ENCODE data around the gene KCP.

The KCP gene

DNA sequence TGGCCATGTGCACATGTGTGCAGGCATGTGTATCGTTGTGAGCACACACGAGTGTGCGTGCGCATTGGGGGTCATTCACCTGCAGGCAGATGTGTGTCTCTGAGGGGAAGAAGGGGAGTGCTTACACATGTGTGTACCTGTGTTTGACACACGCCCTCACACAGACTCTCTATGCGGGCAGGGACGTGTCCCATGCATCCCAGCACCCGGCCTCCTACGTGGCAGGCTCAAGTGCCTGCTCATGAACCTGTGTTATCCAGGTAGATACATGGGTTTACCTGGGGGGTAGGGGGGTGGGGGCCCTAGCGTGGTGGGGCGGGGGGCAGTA lies 18.6 kb downstream of the KCP start:
- Histone ChIP-seq H3K36me3 (no peaks in the 10 kb centered on the region), H3K9me3 (no peaks in the 10 kb centered on the region), H3K27ac (no peak overlapping the region), H3K4me1 (ENCODE audit: control insufficient read depth in 1 of 2, insufficient read depth in 1 of 2, low read depth in 1 of 2, low read length in 1 of 2) (peaks cover 0 to 6% of the 10 kb centered on the region in 2 experiments), H3K4me3 (ENCODE audit: low read depth in 1 of 2, low read length in 1 of 2) (no peak overlapping the region), H3K27me3 (peaks cover 64% of the 10 kb centered on the region)
- TF ChIP-seq, protein P1, sequence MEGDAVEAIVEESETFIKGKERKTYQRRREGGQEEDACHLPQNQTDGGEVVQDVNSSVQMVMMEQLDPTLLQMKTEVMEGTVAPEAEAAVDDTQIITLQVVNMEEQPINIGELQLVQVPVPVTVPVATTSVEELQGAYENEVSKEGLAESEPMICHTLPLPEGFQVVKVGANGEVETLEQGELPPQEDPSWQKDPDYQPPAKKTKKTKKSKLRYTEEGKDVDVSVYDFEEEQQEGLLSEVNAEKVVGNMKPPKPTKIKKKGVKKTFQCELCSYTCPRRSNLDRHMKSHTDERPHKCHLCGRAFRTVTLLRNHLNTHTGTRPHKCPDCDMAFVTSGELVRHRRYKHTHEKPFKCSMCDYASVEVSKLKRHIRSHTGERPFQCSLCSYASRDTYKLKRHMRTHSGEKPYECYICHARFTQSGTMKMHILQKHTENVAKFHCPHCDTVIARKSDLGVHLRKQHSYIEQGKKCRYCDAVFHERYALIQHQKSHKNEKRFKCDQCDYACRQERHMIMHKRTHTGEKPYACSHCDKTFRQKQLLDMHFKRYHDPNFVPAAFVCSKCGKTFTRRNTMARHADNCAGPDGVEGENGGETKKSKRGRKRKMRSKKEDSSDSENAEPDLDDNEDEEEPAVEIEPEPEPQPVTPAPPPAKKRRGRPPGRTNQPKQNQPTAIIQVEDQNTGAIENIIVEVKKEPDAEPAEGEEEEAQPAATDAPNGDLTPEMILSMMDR (IDR thresholded peaks at IDR 0.05) = no peak

- Histone ChIP-seq H3K9me3 (no peaks in the 10 kb centered on the region), H3K36me3 (no peaks in the 10 kb centered on the region), H3K27me3 (peaks cover 69% of the 10 kb centered on the region), H3K4me3 (ENCODE audit: low read depth in 1 of 2, low read length in 1 of 2) (no peak overlapping the region), H3K27ac (no peak overlapping the region), H3K4me1 (ENCODE audit: control insufficient read depth in 1 of 2, insufficient read depth in 1 of 2, low read depth in 1 of 2, low read length in 1 of 2) (peaks cover 0 to 6% of the 10 kb centered on the region in 2 experiments)
- TF ChIP-seq, protein P1 (IDR thresholded peaks at IDR 0.05) = no peak
Observed at GRCh38 chr7:128891110-128891941, 19.2 kb downstream of the KCP start.

DNA sequence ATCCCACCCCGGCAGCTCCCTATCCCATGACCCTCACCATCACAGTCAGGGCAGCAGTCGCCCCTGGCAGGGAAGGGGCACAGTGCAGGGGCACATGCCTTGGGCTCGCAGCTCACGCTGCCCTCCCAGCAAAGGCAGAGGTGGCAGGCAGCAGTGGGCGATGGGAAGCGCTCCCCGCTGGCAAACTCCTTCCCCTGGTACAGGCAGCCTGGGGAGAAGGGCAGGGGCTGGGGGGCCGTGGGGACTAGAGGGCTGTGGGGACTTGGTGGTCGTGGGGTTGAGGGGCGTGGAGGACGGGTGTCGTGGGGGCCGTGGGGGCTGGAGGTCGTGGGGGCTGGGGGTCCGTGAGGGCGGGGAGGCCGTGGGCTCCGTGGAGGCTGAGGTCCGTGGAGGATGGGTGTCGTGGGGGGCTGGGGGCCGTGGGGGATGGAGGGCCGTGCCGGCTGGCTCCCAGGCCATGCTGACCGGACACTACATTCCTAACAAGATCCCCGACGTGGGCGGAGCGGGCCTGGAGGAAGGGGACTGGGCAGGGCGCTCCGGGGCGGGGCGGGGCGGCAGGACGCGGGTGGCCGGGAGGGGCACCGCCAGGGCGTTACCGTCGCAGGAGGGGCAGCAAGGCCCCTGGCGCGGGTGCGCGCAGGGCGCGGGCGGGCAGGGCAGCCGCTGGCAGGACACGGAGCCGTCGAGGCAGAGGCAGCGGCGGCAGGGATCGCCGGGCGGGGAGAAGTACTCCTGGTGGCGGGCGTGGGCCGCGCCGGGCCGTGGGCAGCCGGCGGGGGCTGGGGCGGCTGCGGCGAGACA lies 20.0 kb downstream of the KCP start:
- Histone ChIP-seq H3K27me3 (peaks cover 76% of the 10 kb centered on the region), H3K9me3 (no peaks in the 10 kb centered on the region), H3K36me3 (no peaks in the 10 kb centered on the region), H3K4me1 (ENCODE audit: control insufficient read depth in 1 of 2, insufficient read depth in 1 of 2, low read depth in 1 of 2, low read length in 1 of 2) (peaks cover 0 to 6% of the 10 kb centered on the region in 2 experiments), H3K27ac (no peak overlapping the region), H3K4me3 (ENCODE audit: low read depth in 1 of 2, low read length in 1 of 2) (no peak overlapping the region)
- TF ChIP-seq, protein P1 (IDR thresholded peaks at IDR 0.05) = no peak

DNA sequence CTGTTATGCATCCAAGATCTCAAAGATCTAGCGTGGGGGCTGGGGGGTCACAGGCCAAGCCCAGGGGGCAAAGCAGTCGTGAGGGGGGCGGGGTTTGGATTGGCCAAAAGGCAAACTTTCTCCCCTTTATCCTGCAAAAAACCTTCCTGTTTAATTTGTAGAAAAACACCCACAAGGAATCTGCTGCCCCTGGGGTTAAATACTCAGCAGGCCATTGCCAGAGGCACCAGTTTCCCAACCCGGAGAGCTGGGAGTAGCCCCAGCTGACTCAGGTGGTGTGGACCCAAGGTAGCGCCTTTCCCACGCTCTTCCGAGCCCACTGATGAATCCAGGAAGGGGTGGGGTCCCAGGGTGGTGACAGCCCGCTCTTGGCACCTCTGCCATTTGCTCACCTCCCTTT lies 21.4 kb downstream of the KCP start:
- Histone ChIP-seq H3K9me3 (no peaks in the 10 kb centered on the region), H3K27ac (no peak overlapping the region), H3K4me1 (ENCODE audit: control insufficient read depth in 1 of 2, insufficient read depth in 1 of 2, low read depth in 1 of 2, low read length in 1 of 2) (peaks cover 0 to 6% of the 10 kb centered on the region in 2 experiments), H3K27me3 (peaks cover 76% of the 10 kb centered on the region), H3K4me3 (ENCODE audit: low read depth in 1 of 2, low read length in 1 of 2) (no peak overlapping the region), H3K36me3 (no peaks in the 10 kb centered on the region)
- TF ChIP-seq, protein P1 (IDR thresholded peaks at IDR 0.05) = no peak

- Histone ChIP-seq H3K9me3 (no peaks in the 10 kb centered on the region), H3K27ac (no peak overlapping the region), H3K4me3 (ENCODE audit: low read depth in 1 of 2, low read length in 1 of 2) (no peak overlapping the region), H3K27me3 (peaks cover 76% of the 10 kb centered on the region), H3K36me3 (no peaks in the 10 kb centered on the region), H3K4me1 (ENCODE audit: control insufficient read depth in 1 of 2, insufficient read depth in 1 of 2, low read depth in 1 of 2, low read length in 1 of 2) (peaks cover 0 to 6% of the 10 kb centered on the region in 2 experiments)
- TF ChIP-seq, protein P1 (IDR thresholded peaks at IDR 0.05) = no peak
Observed at GRCh38 chr7:128888756-128889095, 21.8 kb downstream of the KCP start.

Data from neutrophil (primary cell).